GM20000 (cell line): ENCODE measurements around the gene EI24.

ENCODE experiments used
- DNase-seq: peaks from one replicate; pipeline ENCODE4 v3.0.0; 2012; ENCODE audit warnings: low spot score
- TF ChIP-seq, protein P1 (sequence below): IDR thresholded peaks from 2 replicates; pipeline ENCODE4 v1.5.1; 2012; ENCODE audit warnings: mild to moderate bottlenecking, control low read depth; ENCODE audit errors: extremely low read depth, missing control alignments

Gene EI24

GRCh38 chr11:125550780-125551179, 18.5 kb upstream of the EI24 start:
- no peak for DNase-seq
- TF ChIP-seq, protein P1, sequence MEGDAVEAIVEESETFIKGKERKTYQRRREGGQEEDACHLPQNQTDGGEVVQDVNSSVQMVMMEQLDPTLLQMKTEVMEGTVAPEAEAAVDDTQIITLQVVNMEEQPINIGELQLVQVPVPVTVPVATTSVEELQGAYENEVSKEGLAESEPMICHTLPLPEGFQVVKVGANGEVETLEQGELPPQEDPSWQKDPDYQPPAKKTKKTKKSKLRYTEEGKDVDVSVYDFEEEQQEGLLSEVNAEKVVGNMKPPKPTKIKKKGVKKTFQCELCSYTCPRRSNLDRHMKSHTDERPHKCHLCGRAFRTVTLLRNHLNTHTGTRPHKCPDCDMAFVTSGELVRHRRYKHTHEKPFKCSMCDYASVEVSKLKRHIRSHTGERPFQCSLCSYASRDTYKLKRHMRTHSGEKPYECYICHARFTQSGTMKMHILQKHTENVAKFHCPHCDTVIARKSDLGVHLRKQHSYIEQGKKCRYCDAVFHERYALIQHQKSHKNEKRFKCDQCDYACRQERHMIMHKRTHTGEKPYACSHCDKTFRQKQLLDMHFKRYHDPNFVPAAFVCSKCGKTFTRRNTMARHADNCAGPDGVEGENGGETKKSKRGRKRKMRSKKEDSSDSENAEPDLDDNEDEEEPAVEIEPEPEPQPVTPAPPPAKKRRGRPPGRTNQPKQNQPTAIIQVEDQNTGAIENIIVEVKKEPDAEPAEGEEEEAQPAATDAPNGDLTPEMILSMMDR = no peak

GRCh38 chr11:125551835-125552342, 17.4 kb upstream of the EI24 start:
- TF ChIP-seq, protein P1 = no peak
- DNase-seq = no peak

DNA sequence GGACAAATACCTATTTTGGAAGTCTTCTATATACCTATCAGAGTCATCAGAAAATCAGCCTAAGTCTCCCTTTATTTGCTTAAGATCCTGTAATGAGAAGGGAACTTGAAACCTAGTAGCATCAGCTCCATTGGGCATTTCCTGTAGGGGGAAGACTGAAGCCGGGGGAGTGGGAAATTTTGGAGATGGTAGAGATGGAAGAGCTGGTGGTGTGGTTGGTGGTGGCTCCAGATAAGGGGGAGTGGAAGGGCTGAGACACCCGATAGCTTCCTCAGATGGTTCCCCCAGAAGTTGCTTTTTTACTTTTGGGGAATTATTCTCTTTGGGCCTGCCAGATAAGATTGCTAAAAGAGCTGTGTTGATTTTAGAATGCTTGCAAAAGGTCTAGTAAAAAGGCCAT, 16.4 kb upstream of the EI24 start:
- TF ChIP-seq, protein P1 = no peak
- DNase-seq = no peak

- no peak for DNase-seq
- TF ChIP-seq, protein P1 = no peak
These were observed 15.9 kb upstream of the EI24 start for GRCh38 chr11:125553357-125553756.

DNA sequence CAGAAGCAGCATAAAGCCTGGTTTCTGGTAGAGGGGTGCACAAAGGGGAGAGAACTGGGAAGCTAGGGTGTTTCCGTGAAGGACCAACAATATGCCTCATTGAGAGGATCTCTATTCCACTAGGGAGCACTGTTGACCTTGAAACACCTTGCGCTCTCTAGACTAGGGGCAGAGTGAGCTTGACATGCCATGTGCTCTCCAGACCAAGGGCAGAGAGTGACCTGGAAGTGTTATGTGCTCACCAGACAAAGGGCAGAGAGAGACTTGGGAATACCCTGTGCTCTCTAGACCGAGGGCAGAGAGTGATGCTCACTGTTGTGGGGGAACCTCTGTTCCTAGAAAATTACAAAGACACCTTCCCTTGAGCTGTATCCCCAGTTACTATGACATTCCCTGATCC, 15.2 kb upstream of the EI24 start:
- no peak for DNase-seq
- TF ChIP-seq, protein P1 = no peak

GRCh38 chr11:125559888-125560287, 9.4 kb upstream of the EI24 start:
- TF ChIP-seq, protein P1 = no peak
- no peak for DNase-seq

GRCh38 chr11:125561924-125562323, 7.4 kb upstream of the EI24 start:
- DNase-seq = no peak
- TF ChIP-seq, protein P1 = no peak
